ENCODE data around the gene YPEL4.

YPEL4 gene

GRCh38 chr11:57604296-57605027 is 45.2 kb downstream of the YPEL4 start:
- intact Hi-C loops (cut with DNase I) = no loop called here
- DNase-seq = no peak

- DNase-seq = no peak
- intact Hi-C loops (cut with DNase I) = no loop called here
Observed at GRCh38 chr11:57601297-57601696, 48.4 kb downstream of the YPEL4 start.

- intact Hi-C loops (cut with DNase I) = no loop called here
- DNase-seq = no peak
Observed at GRCh38 chr11:57599381-57599780, 50.3 kb downstream of the YPEL4 start.

GRCh38 chr11:57598831-57599155 is 50.9 kb downstream of the YPEL4 start:
- no peak for DNase-seq
- intact Hi-C loops (cut with DNase I) = no loop called here

GRCh38 chr11:57597916-57598830 is 51.5 kb downstream of the YPEL4 start:
- intact Hi-C loops (cut with DNase I) = no loop called here
- DNase-seq = peak; percentile 4 to 74 (median 42)

GRCh38 chr11:57597461-57597915 is 52.2 kb downstream of the YPEL4 start, which contains the start of gene SERPING1:
Gene SERPING1, plus strand, starts transcription at chr11:57597685. Its CDS starts 586 bp downstream, at chr11:57598271.
- intact Hi-C loops (cut with DNase I) = no loop called here

GRCh38 chr11:57596266-57596885 is 53.3 kb downstream of the YPEL4 start:
- intact Hi-C loops (cut with DNase I) = no loop called here
- no peak for DNase-seq

More at GRCh38 chr11:57597461-57597915, 52.2 kb downstream of the YPEL4 start, which contains the start of gene SERPING1:
- peak in 17 of 42 donors; percentile 2 to 62 (median 12) for DNase-seq

All from head of caudate nucleus (tissue), 42 donors.